ENCODE results near the gene RERG. TPM values are rescaled to one million over a fixed set of nuclear protein-coding genes. Genes with fewer than 3 reads are reported as not detected.

The RERG gene
- total and polyA plus RNA-seq, 2 donors from 2014 or later = 29.3 to 44.7 TPM

GRCh38 chr12:15179672-15180071, 41.5 kb downstream of the RERG start:
- Histone ChIP-seq H3K27me3 (ENCODE audit: control insufficient read depth, insufficient read depth, low read length) (no peaks in the 10 kb centered on the region), H3K4me1 (ENCODE audit: control insufficient read depth in 2 of 3, insufficient read depth in 2 of 3, low read depth in 1 of 3, low read length in 3 of 3) (peaks cover 0 to 10% (median 2%) of the 10 kb centered on the region in 3 donors), H3K4me3 (ENCODE audit: low read length in 3 of 3) (no peak overlapping the region), H3K27ac (ENCODE audit: low read depth in 2 of 2, low read length in 2 of 2) (no peak overlapping the region), H3K36me3 (ENCODE audit: control insufficient read depth in 2 of 3, insufficient read depth in 3 of 3, low read length in 3 of 3) (no peaks in the 10 kb centered on the region), H3K9ac (ENCODE audit: low read length in 3 of 3) (no peak overlapping the region), H3K9me3 (ENCODE audit: control insufficient read depth in 2 of 3, insufficient read depth in 1 of 3, low read length in 3 of 3) (no peaks in the 10 kb centered on the region)
- intact Hi-C loops (cut with DNase I) = no loop called here
- no peak for TF ChIP-seq CTCF (IDR thresholded peaks at IDR 0.05; ENCODE audit: borderline replicate concordance, extremely low read depth, insufficient read depth)
- no peak for FAIRE-seq
- DNase-seq = no peak

GRCh38 chr12:15173142-15173541, 48.1 kb downstream of the RERG start:
- Histone ChIP-seq H3K4me3 (ENCODE audit: low read length in 3 of 3) (no peak overlapping the region), H3K9me3 (ENCODE audit: control insufficient read depth in 2 of 3, insufficient read depth in 1 of 3, low read length in 3 of 3) (no peaks in the 10 kb centered on the region), H3K27me3 (ENCODE audit: control insufficient read depth, insufficient read depth, low read length) (no peaks in the 10 kb centered on the region), H3K4me1 (ENCODE audit: control insufficient read depth in 2 of 3, insufficient read depth in 2 of 3, low read depth in 1 of 3, low read length in 3 of 3) (peaks cover 3 to 34% (median 9%) of the 10 kb centered on the region in 3 donors), H3K27ac (ENCODE audit: low read depth in 2 of 2, low read length in 2 of 2) (no peak overlapping the region), H3K9ac (ENCODE audit: low read length in 3 of 3) (no peak overlapping the region), H3K36me3 (ENCODE audit: control insufficient read depth in 2 of 3, insufficient read depth in 3 of 3, low read length in 3 of 3) (no peaks in the 10 kb centered on the region)
- intact Hi-C loops (cut with DNase I) = no loop called here
- no peak for FAIRE-seq
- no peak for DNase-seq
- TF ChIP-seq CTCF (IDR thresholded peaks at IDR 0.05; ENCODE audit: borderline replicate concordance, extremely low read depth, insufficient read depth) = no peak

- DNase-seq (no peak), FAIRE-seq (no peak)
- intact Hi-C loops (cut with DNase I) = no loop called here
- Histone ChIP-seq H3K9me3 (ENCODE audit: control insufficient read depth in 2 of 3, insufficient read depth in 1 of 3, low read length in 3 of 3) (no peaks in the 10 kb centered on the region), H3K9ac (ENCODE audit: low read length in 3 of 3) (no peak overlapping the region), H3K4me1 (ENCODE audit: control insufficient read depth in 2 of 3, insufficient read depth in 2 of 3, low read depth in 1 of 3, low read length in 3 of 3) (peaks cover 3 to 38% (median 14%) of the 10 kb centered on the region in 3 donors), H3K4me3 (ENCODE audit: low read length in 3 of 3) (no peak overlapping the region), H3K36me3 (ENCODE audit: control insufficient read depth in 2 of 3, insufficient read depth in 3 of 3, low read length in 3 of 3) (no peaks in the 10 kb centered on the region), H3K27me3 (ENCODE audit: control insufficient read depth, insufficient read depth, low read length) (no peaks in the 10 kb centered on the region), H3K27ac (ENCODE audit: low read depth in 2 of 2, low read length in 2 of 2) (no peak overlapping the region)
- TF ChIP-seq CTCF (IDR thresholded peaks at IDR 0.05; ENCODE audit: borderline replicate concordance, extremely low read depth, insufficient read depth) = no peak
Measured at GRCh38 chr12:15172060-15172822, 49.0 kb downstream of the RERG start.
